Stimulated activated CD4-positive, alpha-beta T cell treated with anti-CD3 and anti-CD28 coated beads, Interleukin-12 subunit alpha, Interleukin-12 subunit beta, amount 100 ng/mL, for 24 hours (primary cell): Measurements from ENCODE around the gene ABI3.

Experiments used
- DNase-seq, 2 experiments: peaks; one replicate each; pipeline ENCODE4 v3.0.0-alpha.2; 2020; ENCODE audit warnings: low read depth in 2 of 2

The ABI3 gene

GRCh38 chr17:49225554-49226236 lies 15.2 kb downstream of the ABI3 start:
- no peak for DNase-seq

GRCh38 chr17:49226771-49227435 lies 16.4 kb downstream of the ABI3 start:
- DNase-seq, result no peak

- peak; percentile 46 to 80 for DNase-seq
Observed at GRCh38 chr17:49227436-49228261, 17.1 kb downstream of the ABI3 start.

GRCh38 chr17:49229076-49229804 lies 18.7 kb downstream of the ABI3 start:
- DNase-seq, result no peak

GRCh38 chr17:49229805-49230600 lies 19.5 kb downstream of the ABI3 start:
- DNase-seq, result no peak

- DNase-seq, result peak; percentile 66 to 83
Observed at GRCh38 chr17:49230636-49231562, 20.4 kb downstream of the ABI3 start, which contains the start of gene PHOSPHO1. Gene PHOSPHO1 (minus strand): TSS chr17:49230787. CDS start chr17:49226691, 4,096 bp downstream.

- no peak for DNase-seq
Observed at GRCh38 chr17:49231563-49231894, 21.0 kb downstream of the ABI3 start.

GRCh38 chr17:49234509-49235080 lies 24.1 kb downstream of the ABI3 start:
- DNase-seq, result no peak

- DNase-seq, result no peak
Observed at GRCh38 chr17:49235896-49236295, 25.4 kb downstream of the ABI3 start.

- no peak for DNase-seq
Observed at GRCh38 chr17:49239963-49240362, 29.5 kb downstream of the ABI3 start.

- no peak for DNase-seq
Observed at GRCh38 chr17:49240619-49241018, 30.1 kb downstream of the ABI3 start.

GRCh38 chr17:49241040-49241439 lies 30.5 kb downstream of the ABI3 start:
- DNase-seq, result no peak

GRCh38 chr17:49241692-49242397 lies 31.3 kb downstream of the ABI3 start:
- DNase-seq, result no peak

GRCh38 chr17:49242813-49243212 lies 32.3 kb downstream of the ABI3 start:
- no peak for DNase-seq

- no peak for DNase-seq
Observed at GRCh38 chr17:49244839-49245238, 34.3 kb downstream of the ABI3 start.

GRCh38 chr17:49247944-49248343 lies 37.4 kb downstream of the ABI3 start:
- no peak for DNase-seq

GRCh38 chr17:49249292-49249794 lies 38.8 kb downstream of the ABI3 start:
- no peak for DNase-seq

GRCh38 chr17:49249890-49250522 lies 39.5 kb downstream of the ABI3 start:
- DNase-seq, result no peak
